ENCODE data around the gene KIF18B.
A peak's percentile ranks its signal among the peaks of the same experiment; 100 is the strongest.

KIF18B gene

DNA sequence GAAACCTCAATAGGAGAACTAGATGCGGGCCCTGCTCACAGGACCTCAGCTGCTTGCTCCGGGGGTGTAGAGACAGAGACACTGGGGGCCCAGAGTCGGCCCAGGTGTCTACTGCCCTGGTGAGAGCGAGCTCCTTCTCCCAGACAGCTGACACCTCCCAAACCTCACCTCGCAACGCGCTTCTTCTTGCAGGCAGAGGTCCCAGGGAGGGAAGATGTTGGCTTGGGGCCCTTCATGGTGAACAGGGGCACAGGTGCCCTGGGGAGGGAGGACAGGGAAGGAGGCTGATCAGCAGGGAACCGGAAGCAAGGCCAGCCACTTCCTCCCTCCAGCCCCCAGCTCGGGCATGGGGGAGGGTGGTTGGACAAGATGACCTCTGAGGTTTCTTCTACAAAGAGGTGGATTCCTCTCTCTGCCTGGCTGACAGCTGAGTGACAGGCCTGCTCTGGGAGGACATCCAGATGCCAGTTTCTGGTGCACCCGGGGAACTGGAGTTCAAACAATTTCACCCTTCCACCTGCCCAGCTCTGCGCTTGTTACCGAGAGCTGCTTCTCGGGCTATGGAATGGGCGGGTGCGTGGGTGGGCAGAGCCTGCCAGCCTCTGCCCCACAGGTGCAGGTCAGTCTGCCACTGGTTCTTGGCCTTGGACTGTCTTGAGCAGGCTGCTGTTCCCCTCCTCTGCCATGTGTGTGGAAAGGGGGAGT, 20.6 kb downstream of the KIF18B start:
- Histone ChIP-seq H3K27me3 (ENCODE audit: insufficient read depth, low read depth, severe bottlenecking) (no peaks in the 10 kb centered on the region), H3K4me3 (ENCODE audit: low read depth, low read length) (no peak overlapping the region), H3K36me3 (peaks cover 72% of the 10 kb centered on the region), H3K9me3 (ENCODE audit: severe bottlenecking) (no peaks in the 10 kb centered on the region), H3K27ac (no peak overlapping the region)
- TF ChIP-seq, protein P1, sequence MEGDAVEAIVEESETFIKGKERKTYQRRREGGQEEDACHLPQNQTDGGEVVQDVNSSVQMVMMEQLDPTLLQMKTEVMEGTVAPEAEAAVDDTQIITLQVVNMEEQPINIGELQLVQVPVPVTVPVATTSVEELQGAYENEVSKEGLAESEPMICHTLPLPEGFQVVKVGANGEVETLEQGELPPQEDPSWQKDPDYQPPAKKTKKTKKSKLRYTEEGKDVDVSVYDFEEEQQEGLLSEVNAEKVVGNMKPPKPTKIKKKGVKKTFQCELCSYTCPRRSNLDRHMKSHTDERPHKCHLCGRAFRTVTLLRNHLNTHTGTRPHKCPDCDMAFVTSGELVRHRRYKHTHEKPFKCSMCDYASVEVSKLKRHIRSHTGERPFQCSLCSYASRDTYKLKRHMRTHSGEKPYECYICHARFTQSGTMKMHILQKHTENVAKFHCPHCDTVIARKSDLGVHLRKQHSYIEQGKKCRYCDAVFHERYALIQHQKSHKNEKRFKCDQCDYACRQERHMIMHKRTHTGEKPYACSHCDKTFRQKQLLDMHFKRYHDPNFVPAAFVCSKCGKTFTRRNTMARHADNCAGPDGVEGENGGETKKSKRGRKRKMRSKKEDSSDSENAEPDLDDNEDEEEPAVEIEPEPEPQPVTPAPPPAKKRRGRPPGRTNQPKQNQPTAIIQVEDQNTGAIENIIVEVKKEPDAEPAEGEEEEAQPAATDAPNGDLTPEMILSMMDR (IDR thresholded peaks at IDR 0.05; ENCODE audit: low read depth, low read length), result no peak
- DNase-seq, result no peak

DNA sequence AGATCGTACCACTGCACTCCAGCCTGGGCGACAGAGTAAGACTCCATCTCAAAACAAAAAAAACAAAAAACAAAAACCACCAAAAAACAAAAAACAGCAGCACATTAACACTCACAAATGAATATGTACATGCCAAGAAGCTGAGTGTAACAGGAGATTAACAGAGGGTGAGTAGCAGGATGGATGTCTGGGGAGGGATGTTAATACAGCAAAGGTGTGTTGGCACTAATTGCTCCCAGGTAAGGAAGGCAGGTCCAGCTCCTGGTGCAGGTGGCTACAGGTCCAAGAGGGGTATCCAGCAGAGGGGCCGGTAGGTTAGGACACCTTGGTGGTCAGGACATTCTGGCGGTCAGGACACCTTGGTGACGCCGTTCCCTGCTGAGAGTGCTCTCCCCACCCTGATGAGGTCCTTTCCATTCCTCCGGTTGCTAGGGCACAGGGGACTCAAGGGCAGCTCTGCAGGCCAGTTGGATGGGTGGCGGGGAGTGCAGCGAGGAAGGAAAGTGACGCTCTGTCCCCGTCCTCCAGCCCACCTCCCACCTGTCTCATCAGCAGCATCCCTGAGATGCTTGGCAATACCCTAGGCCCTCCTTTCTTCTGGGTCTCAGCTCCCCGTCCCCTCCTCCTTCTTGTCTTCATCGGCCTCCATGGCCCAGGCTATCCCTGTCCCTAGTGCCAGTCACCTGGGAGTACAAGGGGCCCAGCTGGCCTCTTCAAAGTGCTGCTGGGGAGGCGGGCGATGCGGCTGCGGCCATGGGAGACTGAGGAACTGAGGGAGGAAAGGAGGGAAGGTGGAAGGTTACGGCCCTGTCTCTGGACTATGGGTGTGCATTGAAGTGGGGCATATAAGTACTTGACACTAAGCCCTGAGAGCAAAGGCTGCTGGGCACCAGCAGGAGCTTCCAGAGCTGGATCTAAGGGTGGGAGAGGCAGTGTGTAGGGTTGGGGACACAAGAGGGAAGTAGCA, 21.6 kb downstream of the KIF18B start:
- TF ChIP-seq, protein P1 (IDR thresholded peaks at IDR 0.05; ENCODE audit: low read depth, low read length), result no peak
- peaks cover 62% of the 10 kb centered on the region for H3K36me3 ChIP-seq
- H3K9me3 ChIP-seq (ENCODE audit: severe bottlenecking), result no peaks in the 10 kb centered on the region
- H3K27me3 ChIP-seq (ENCODE audit: insufficient read depth, low read depth, severe bottlenecking), result no peaks in the 10 kb centered on the region
- no peak for DNase-seq
- H3K4me3 ChIP-seq (ENCODE audit: low read depth, low read length), result no peak overlapping the region
- no peak overlapping the region for H3K27ac ChIP-seq

DNA sequence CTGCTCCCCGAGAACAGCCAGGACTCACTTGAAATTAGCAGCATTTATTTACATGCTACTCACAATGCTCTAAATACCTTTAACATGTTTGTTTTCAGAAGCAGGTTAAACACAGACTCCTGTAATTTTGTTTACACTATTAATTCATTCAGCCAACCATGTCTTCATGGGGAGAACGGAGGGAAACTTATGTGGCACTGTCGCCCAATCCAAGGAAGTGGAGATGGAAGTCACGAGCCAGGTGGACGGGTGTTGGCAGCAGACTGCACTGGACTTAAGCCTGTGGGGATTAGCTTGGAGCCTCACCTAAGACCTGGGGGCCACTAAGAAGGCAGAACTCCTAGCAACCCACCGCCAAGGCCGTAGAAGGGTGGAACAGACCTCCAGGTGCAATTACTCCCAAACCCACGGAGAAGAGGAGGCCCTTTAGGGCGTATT, 23.4 kb downstream of the KIF18B start:
- Histone ChIP-seq H3K4me3 (ENCODE audit: low read depth, low read length) (no peak overlapping the region), H3K9me3 (ENCODE audit: severe bottlenecking) (no peaks in the 10 kb centered on the region), H3K27ac (peak overlapping the region; percentile 52), H3K27me3 (ENCODE audit: insufficient read depth, low read depth, severe bottlenecking) (no peaks in the 10 kb centered on the region), H3K36me3 (peaks cover 43% of the 10 kb centered on the region)
- DNase-seq, result peak; percentile 92
- TF ChIP-seq, protein P1 (IDR thresholded peaks at IDR 0.05; ENCODE audit: low read depth, low read length), result 0 out of 2 replicates have a peak, but pooled peaks have one; percentile 15

DNA sequence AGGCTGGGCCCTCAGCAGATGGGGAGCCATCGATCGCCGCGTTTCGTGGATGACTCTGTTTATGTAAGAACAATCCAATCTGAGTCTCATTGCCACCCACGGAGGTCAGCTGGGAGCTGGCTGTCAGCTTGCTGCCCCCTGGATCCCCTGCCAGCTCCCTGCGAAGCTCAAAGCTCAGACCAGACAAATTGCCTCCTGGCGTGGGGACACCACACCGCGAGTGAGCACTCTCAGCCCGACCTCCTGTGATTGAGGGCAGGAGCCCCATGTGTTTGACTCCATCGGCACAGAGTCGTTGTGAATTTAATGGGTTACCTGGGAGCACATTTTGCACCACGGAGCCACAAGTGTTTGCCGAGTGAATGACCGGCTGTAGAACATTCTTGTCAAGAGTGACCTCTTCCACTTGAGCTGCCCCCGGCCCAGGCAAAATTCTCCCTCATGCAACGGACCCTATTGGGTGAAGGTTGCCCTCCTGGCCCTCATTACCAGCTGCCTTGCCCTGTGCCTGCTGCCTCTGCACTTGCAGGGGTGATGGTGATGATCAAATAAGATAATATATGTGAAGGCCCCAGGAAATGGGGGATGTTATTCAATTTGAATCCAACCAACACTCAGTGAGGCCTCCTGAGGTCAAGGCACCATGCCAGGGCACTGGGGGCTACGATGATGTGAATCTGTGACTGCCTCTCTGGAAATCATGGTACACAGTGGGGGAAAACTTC, 24.7 kb downstream of the KIF18B start:
- no peak overlapping the region for H3K27ac ChIP-seq
- TF ChIP-seq, protein P1 (IDR thresholded peaks at IDR 0.05; ENCODE audit: low read depth, low read length), result no peak
- peaks cover 31% of the 10 kb centered on the region for H3K36me3 ChIP-seq
- H3K27me3 ChIP-seq (ENCODE audit: insufficient read depth, low read depth, severe bottlenecking), result no peaks in the 10 kb centered on the region
- no peak for DNase-seq
- H3K9me3 ChIP-seq (ENCODE audit: severe bottlenecking), result no peaks in the 10 kb centered on the region
- no peak overlapping the region for H3K4me3 ChIP-seq (ENCODE audit: low read depth, low read length)

DNA sequence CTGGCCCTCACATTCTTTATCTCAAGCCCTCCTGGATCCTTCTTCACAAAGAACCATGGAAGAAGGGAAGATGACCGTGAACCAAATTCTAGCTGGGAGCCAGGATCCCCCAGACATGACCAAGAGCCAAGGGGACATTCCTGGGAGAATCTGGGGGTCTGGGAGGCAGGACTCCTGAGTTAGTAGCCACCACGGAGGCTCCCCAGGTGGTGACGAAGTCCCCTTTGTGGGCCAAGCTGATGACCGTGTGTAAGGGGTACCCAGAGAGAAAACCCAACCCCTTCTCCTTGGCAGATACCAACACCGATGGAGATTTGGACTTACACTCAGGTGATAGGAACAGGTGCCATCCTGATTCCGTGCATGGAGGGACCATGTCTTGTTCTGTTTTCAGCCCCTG, 25.4 kb downstream of the KIF18B start:
- H3K9me3 ChIP-seq (ENCODE audit: severe bottlenecking), result no peaks in the 10 kb centered on the region
- DNase-seq, result no peak
- no peak overlapping the region for H3K27ac ChIP-seq
- TF ChIP-seq, protein P1 (IDR thresholded peaks at IDR 0.05; ENCODE audit: low read depth, low read length), result no peak
- H3K4me3 ChIP-seq (ENCODE audit: low read depth, low read length), result no peak overlapping the region
- H3K27me3 ChIP-seq (ENCODE audit: insufficient read depth, low read depth, severe bottlenecking), result no peaks in the 10 kb centered on the region
- peaks cover 23% of the 10 kb centered on the region for H3K36me3 ChIP-seq

All from WERI-Rb-1 (cell line).